Epithelial cell of proximal tubule (primary cell): ENCODE data around the gene PTPRT. TPM values are rescaled to one million over a fixed set of nuclear protein-coding genes. Genes with fewer than 3 reads are reported as not detected.

Experiments used
- DNase-seq: peaks from one replicate; pipeline ENCODE4 v3.0.0-alpha.2; 2011; ENCODE audit warnings: low read depth
- H3K4me3 ChIP-seq: 2 replicates; pipeline ENCODE4 v1.5.1; 2011; ENCODE audit warnings: low read depth, mild to moderate bottlenecking, low read length
- CTCF ChIP-seq: conservative IDR thresholded peaks from 2 replicates; pipeline ENCODE4 v1.5.1; 2012; ENCODE audit warnings: low read depth, mild to moderate bottlenecking, low read length
- total RNA-seq: library from RNA; depleted of rRNA; stranded (reverse); fragments of >200 nt; gene quantifications from 2 replicates; pipeline ENCODE4 v1.2.3, GENCODE V29; 2015

PTPRT gene
- total RNA-seq, 1 donor from 2014 or later, result not detected

- no peak for TF ChIP-seq CTCF
- H3K4me3 ChIP-seq, result no peak overlapping the region
- DNase-seq, result no peak
Measured at GRCh38 chr20:42603655-42604054, 586.1 kb downstream of the PTPRT start.

GRCh38 chr20:42598581-42598980, 591.1 kb downstream of the PTPRT start:
- no peak overlapping the region for H3K4me3 ChIP-seq
- DNase-seq, result no peak
- no peak for TF ChIP-seq CTCF

DNA sequence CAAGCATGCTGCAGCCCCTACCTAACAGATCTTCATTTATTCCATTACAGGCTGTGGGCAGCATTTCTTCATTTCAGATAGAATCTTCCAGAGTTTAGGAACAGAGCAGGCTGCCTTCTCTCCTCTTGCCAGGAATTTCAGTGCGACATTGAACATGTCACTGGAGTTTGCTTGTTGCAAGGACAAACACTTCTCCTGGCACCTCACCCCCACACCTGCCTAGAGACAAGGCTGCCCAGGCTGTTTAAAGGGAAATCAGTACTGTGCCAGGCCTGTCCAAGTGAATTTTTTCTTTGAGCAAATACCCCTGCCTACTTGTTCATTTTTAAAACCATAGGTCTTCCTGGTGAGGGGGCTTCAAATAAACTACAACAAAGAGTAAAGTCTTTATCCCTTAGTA, 594.1 kb downstream of the PTPRT start:
- no peak for DNase-seq
- H3K4me3 ChIP-seq, result no peak overlapping the region
- no peak for TF ChIP-seq CTCF

DNA sequence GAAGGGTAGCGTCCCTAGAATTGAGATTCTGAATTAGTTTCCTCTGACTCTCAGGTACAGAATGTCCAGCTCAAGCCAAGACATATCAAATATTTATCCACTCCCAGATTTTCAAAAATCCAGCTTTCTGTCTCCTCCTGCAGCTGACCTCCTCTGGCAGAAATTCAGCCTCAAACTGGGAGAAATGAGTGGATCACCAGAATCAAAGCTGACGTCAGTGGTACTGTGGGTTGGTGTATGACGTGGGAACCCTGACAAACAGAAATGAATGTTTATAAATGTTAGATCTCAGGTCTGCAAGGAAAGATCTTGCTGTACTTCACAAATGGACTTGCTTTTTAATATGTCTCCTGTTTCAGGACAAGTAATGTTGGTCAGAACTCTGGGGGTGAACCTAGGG, 595.0 kb downstream of the PTPRT start:
- DNase-seq, result no peak
- H3K4me3 ChIP-seq, result no peak overlapping the region
- TF ChIP-seq CTCF, result no peak

DNA sequence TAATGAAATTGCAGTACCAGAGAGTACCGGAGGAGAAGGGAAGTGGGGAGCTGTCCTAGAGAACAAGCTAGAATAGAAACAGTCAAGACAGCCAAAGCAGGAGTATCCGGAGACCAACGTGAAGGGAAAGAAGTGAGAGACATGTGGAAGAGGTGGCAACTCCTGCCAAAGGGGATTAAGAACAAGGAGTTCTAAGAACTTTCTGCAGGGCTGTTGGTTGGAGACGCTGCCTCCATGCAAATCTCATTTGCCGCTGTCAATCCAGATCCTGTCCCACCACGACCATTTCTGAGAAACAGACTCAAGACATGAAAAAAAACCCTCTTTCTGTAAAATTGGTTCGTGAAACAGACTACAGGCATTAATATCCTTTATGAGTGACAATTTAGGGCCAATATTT, 595.7 kb downstream of the PTPRT start:
- no peak for TF ChIP-seq CTCF
- DNase-seq, result no peak
- no peak overlapping the region for H3K4me3 ChIP-seq

GRCh38 chr20:42589976-42590639, 599.6 kb downstream of the PTPRT start:
- DNase-seq, result no peak
- H3K4me3 ChIP-seq, result no peak overlapping the region
- no peak for TF ChIP-seq CTCF

DNA sequence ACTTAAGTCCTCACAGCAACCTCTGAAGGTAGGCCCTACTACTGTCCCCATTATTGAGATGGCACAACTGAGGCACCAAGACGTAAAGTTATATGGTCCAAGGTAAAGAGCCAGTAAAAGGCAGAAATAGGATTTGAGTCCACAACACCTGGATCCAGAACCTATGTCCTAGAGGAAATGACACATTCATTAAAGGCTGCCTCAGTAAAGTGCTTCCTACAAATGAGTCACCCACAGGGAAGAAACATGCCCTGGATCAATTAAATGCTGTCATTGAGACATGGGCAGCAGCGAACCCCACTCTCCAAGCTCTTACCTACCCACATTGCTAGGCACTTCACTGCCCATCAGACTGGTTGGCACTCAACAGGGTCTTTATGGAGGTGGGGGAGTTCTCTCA, 600.9 kb downstream of the PTPRT start:
- no peak overlapping the region for H3K4me3 ChIP-seq
- TF ChIP-seq CTCF, result no peak
- DNase-seq, result no peak
